Activated naive CD4-positive, alpha-beta T cell treated with anti-CD3 and anti-CD28 coated beads, Interleukin-2, amount 50 U/mL, for 24 hours (primary cell): ENCODE measurements around the gene C16orf74.
A peak's percentile ranks its signal among the peaks of the same experiment; 100 is the strongest.

Experiments used
- H3K27ac Mint-ChIP-seq: one replicate; pipeline ENCODE4 v1.8.0; 2021; ENCODE audit warnings: mild to moderate bottlenecking, mixed read lengths
- H3K27me3 Mint-ChIP-seq: one replicate; pipeline ENCODE4 v1.8.0; 2021; ENCODE audit warnings: mixed read lengths
- H3K36me3 Mint-ChIP-seq: one replicate; pipeline ENCODE4 v1.8.0; 2021; ENCODE audit warnings: mixed read lengths
- H3K4me1 Mint-ChIP-seq: one replicate; pipeline ENCODE4 v1.8.0; 2021; ENCODE audit warnings: mixed read lengths
- H3K4me3 Mint-ChIP-seq: one replicate; pipeline ENCODE4 v1.8.0; 2021; ENCODE audit warnings: mild to moderate bottlenecking, mixed read lengths
- H3K9me3 Mint-ChIP-seq: one replicate; pipeline ENCODE4 v1.8.0; 2021; ENCODE audit warnings: mixed read lengths

Gene C16orf74

GRCh38 chr16:85670840-85671239, 80.1 kb downstream of the C16orf74 start:
- Mint-ChIP-seq H3K27me3 (no peaks in the 10 kb centered on the region), H3K36me3 (peaks cover 10% of the 10 kb centered on the region), H3K27ac (no peak overlapping the region), H3K4me1 (no peaks in the 10 kb centered on the region), H3K9me3 (no peaks in the 10 kb centered on the region), H3K4me3 (no peak overlapping the region)

GRCh38 chr16:85668676-85669424, 82.0 kb downstream of the C16orf74 start:
- H3K4me1 Mint-ChIP-seq: no peaks in the 10 kb centered on the region
- no peak overlapping the region for H3K4me3 Mint-ChIP-seq
- no peaks in the 10 kb centered on the region for H3K27me3 Mint-ChIP-seq
- H3K36me3 Mint-ChIP-seq: peaks cover 13% of the 10 kb centered on the region
- no peaks in the 10 kb centered on the region for H3K9me3 Mint-ChIP-seq
- H3K27ac Mint-ChIP-seq: no peak overlapping the region

GRCh38 chr16:85667841-85668413, 83.0 kb downstream of the C16orf74 start:
- H3K9me3 Mint-ChIP-seq: no peaks in the 10 kb centered on the region
- no peak overlapping the region for H3K27ac Mint-ChIP-seq
- H3K27me3 Mint-ChIP-seq: no peaks in the 10 kb centered on the region
- H3K4me1 Mint-ChIP-seq: no peaks in the 10 kb centered on the region
- peaks cover 13% of the 10 kb centered on the region for H3K36me3 Mint-ChIP-seq
- no peak overlapping the region for H3K4me3 Mint-ChIP-seq

GRCh38 chr16:85667261-85667660, 83.6 kb downstream of the C16orf74 start:
- H3K4me1 Mint-ChIP-seq: no peaks in the 10 kb centered on the region
- no peak overlapping the region for H3K4me3 Mint-ChIP-seq
- H3K9me3 Mint-ChIP-seq: no peaks in the 10 kb centered on the region
- no peak overlapping the region for H3K27ac Mint-ChIP-seq
- H3K27me3 Mint-ChIP-seq: no peaks in the 10 kb centered on the region
- H3K36me3 Mint-ChIP-seq: peaks cover 12% of the 10 kb centered on the region

- H3K4me1 Mint-ChIP-seq: no peaks in the 10 kb centered on the region
- no peak overlapping the region for H3K4me3 Mint-ChIP-seq
- H3K27ac Mint-ChIP-seq: no peak overlapping the region
- no peaks in the 10 kb centered on the region for H3K27me3 Mint-ChIP-seq
- peaks cover 12% of the 10 kb centered on the region for H3K36me3 Mint-ChIP-seq
- H3K9me3 Mint-ChIP-seq: no peaks in the 10 kb centered on the region
These were observed 85.0 kb downstream of the C16orf74 start for GRCh38 chr16:85665929-85666328.

- Mint-ChIP-seq H3K36me3 (peaks cover 10% of the 10 kb centered on the region), H3K27ac (no peak overlapping the region), H3K27me3 (no peaks in the 10 kb centered on the region), H3K9me3 (no peaks in the 10 kb centered on the region), H3K4me1 (no peaks in the 10 kb centered on the region), H3K4me3 (no peak overlapping the region)
These were observed 85.5 kb downstream of the C16orf74 start for GRCh38 chr16:85665373-85665740.

- H3K27me3 Mint-ChIP-seq: no peaks in the 10 kb centered on the region
- no peak overlapping the region for H3K4me3 Mint-ChIP-seq
- H3K4me1 Mint-ChIP-seq: no peaks in the 10 kb centered on the region
- no peaks in the 10 kb centered on the region for H3K9me3 Mint-ChIP-seq
- peaks cover 10% of the 10 kb centered on the region for H3K36me3 Mint-ChIP-seq
- no peak overlapping the region for H3K27ac Mint-ChIP-seq
These were observed 86.1 kb downstream of the C16orf74 start for GRCh38 chr16:85664580-85665372.

- no peak overlapping the region for H3K4me3 Mint-ChIP-seq
- H3K4me1 Mint-ChIP-seq: no peaks in the 10 kb centered on the region
- H3K27me3 Mint-ChIP-seq: no peaks in the 10 kb centered on the region
- no peak overlapping the region for H3K27ac Mint-ChIP-seq
- H3K36me3 Mint-ChIP-seq: peaks cover 9% of the 10 kb centered on the region
- no peaks in the 10 kb centered on the region for H3K9me3 Mint-ChIP-seq
These were observed 87.0 kb downstream of the C16orf74 start for GRCh38 chr16:85663891-85664321.

- Mint-ChIP-seq H3K4me3 (no peak overlapping the region), H3K4me1 (no peaks in the 10 kb centered on the region), H3K9me3 (no peaks in the 10 kb centered on the region), H3K36me3 (peaks cover 9% of the 10 kb centered on the region), H3K27me3 (no peaks in the 10 kb centered on the region), H3K27ac (no peak overlapping the region)
These were observed 87.7 kb downstream of the C16orf74 start for GRCh38 chr16:85662976-85663830.

GRCh38 chr16:85662482-85662812, 88.4 kb downstream of the C16orf74 start:
- Mint-ChIP-seq H3K9me3 (no peaks in the 10 kb centered on the region), H3K4me3 (no peak overlapping the region), H3K27me3 (no peaks in the 10 kb centered on the region), H3K4me1 (no peaks in the 10 kb centered on the region), H3K36me3 (peaks cover 12% of the 10 kb centered on the region), H3K27ac (no peak overlapping the region)

- H3K4me3 Mint-ChIP-seq: no peak overlapping the region
- peaks cover 12% of the 10 kb centered on the region for H3K36me3 Mint-ChIP-seq
- H3K27me3 Mint-ChIP-seq: no peaks in the 10 kb centered on the region
- no peaks in the 10 kb centered on the region for H3K9me3 Mint-ChIP-seq
- H3K27ac Mint-ChIP-seq: no peak overlapping the region
- no peaks in the 10 kb centered on the region for H3K4me1 Mint-ChIP-seq
These were observed 89.0 kb downstream of the C16orf74 start for GRCh38 chr16:85661740-85662481.

GRCh38 chr16:85660843-85661739, 89.8 kb downstream of the C16orf74 start:
- Mint-ChIP-seq H3K36me3 (peaks cover 13% of the 10 kb centered on the region), H3K9me3 (no peaks in the 10 kb centered on the region), H3K27ac (no peak overlapping the region), H3K4me3 (no peak overlapping the region), H3K27me3 (no peaks in the 10 kb centered on the region), H3K4me1 (no peaks in the 10 kb centered on the region)

- H3K36me3 Mint-ChIP-seq: peaks cover 10% of the 10 kb centered on the region
- H3K27ac Mint-ChIP-seq: peak overlapping the region; percentile 17
These were observed 90.9 kb downstream of the C16orf74 start for GRCh38 chr16:85659805-85660511.

GRCh38 chr16:85659336-85659735, 91.6 kb downstream of the C16orf74 start:
- H3K27me3 Mint-ChIP-seq: no peaks in the 10 kb centered on the region
- H3K27ac Mint-ChIP-seq: no peak overlapping the region
- no peaks in the 10 kb centered on the region for H3K9me3 Mint-ChIP-seq
- peaks cover 10% of the 10 kb centered on the region for H3K36me3 Mint-ChIP-seq
- no peak overlapping the region for H3K4me3 Mint-ChIP-seq
- H3K4me1 Mint-ChIP-seq: no peaks in the 10 kb centered on the region

More at GRCh38 chr16:85659805-85660511, 90.9 kb downstream of the C16orf74 start:
- Mint-ChIP-seq H3K4me1 (no peaks in the 10 kb centered on the region), H3K9me3 (no peaks in the 10 kb centered on the region), H3K4me3 (no peak overlapping the region), H3K27me3 (no peaks in the 10 kb centered on the region)
